ENCODE results near the gene SLC23A2.

SLC23A2 gene

GRCh38 chr20:4876731-4877130, 124.6 kb downstream of the SLC23A2 start:
- DNase-seq (ENCODE audit: low read depth) = no peak
- no peak overlapping the region for H3K4me3 ChIP-seq (ENCODE audit: low read depth, low read length)
- TF ChIP-seq CTCF (IDR thresholded peaks at IDR 0.05; ENCODE audit: insufficient read depth, low read depth, low read length, missing control alignments) = no peak

GRCh38 chr20:4876301-4876700, 125.0 kb downstream of the SLC23A2 start:
- no peak for TF ChIP-seq CTCF (IDR thresholded peaks at IDR 0.05; ENCODE audit: insufficient read depth, low read depth, low read length, missing control alignments)
- no peak for DNase-seq (ENCODE audit: low read depth)
- no peak overlapping the region for H3K4me3 ChIP-seq (ENCODE audit: low read depth, low read length)

- no peak overlapping the region for H3K4me3 ChIP-seq (ENCODE audit: low read depth, low read length)
- TF ChIP-seq CTCF (IDR thresholded peaks at IDR 0.05; ENCODE audit: insufficient read depth, low read depth, low read length, missing control alignments) = no peak
- peak; percentile 79 for DNase-seq (ENCODE audit: low read depth)
Measured at GRCh38 chr20:4875578-4876067, 125.7 kb downstream of the SLC23A2 start.

GRCh38 chr20:4873396-4873795, 127.9 kb downstream of the SLC23A2 start:
- H3K4me3 ChIP-seq (ENCODE audit: low read depth, low read length) = no peak overlapping the region
- no peak for TF ChIP-seq CTCF (IDR thresholded peaks at IDR 0.05; ENCODE audit: insufficient read depth, low read depth, low read length, missing control alignments)
- DNase-seq (ENCODE audit: low read depth) = no peak

- TF ChIP-seq CTCF (IDR thresholded peaks at IDR 0.05; ENCODE audit: insufficient read depth, low read depth, low read length, missing control alignments) = no peak
Measured at GRCh38 chr20:4871486-4871885, 129.8 kb downstream of the SLC23A2 start.

DNA sequence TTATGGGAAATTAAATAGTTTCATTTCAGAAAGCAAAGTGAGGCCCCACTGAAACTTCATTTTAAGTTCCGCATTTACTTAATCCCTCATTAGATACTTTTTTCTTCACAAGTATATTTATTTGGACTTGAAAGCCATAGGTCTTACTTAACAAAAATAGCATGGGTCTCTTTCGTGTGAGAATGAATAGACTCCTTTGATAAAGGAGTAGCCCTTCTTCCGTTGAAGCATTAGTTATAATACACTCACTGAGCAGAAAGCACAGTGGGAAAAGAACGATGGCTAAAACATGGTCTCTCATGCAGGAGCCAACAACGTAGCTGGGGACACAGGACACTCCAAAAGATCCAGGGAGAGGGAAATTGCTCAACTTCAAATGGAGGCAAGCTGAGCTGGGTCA, 130.4 kb downstream of the SLC23A2 start:
- DNase-seq (ENCODE audit: low read depth) = no peak
- no peak overlapping the region for H3K4me3 ChIP-seq (ENCODE audit: low read depth, low read length)
- no peak for TF ChIP-seq CTCF (IDR thresholded peaks at IDR 0.05; ENCODE audit: insufficient read depth, low read depth, low read length, missing control alignments)

More at GRCh38 chr20:4871486-4871885, 129.8 kb downstream of the SLC23A2 start:
- H3K4me3 ChIP-seq (ENCODE audit: low read depth, low read length) = no peak overlapping the region
- DNase-seq (ENCODE audit: low read depth) = no peak

All from GM12865 (cell line).